ENCODE measurements around the gene IFNLR1.

- TF ChIP-seq MAX (IDR thresholded peaks at IDR 0.05) = no peak
- TF ChIP-seq EGR1 (IDR thresholded peaks at IDR 0.05) = no peak
- no peak for TF ChIP-seq RAD21 (IDR thresholded peaks at IDR 0.05; ENCODE audit: low read depth)
- no peak for TF ChIP-seq TAF1 (IDR thresholded peaks at IDR 0.05; ENCODE audit: low read depth)
- TF ChIP-seq EP300 (IDR thresholded peaks at IDR 0.05; ENCODE audit: borderline replicate concordance) = no peak
- no peak for TF ChIP-seq CEBPB (IDR thresholded peaks at IDR 0.05)
- no peak for TF ChIP-seq USF1 (IDR thresholded peaks at IDR 0.05)
- TF ChIP-seq REST (IDR thresholded peaks at IDR 0.05; ENCODE audit: low read depth) = no peak
These were observed 22.0 kb upstream of the IFNLR1 start for GRCh38 chr1:24209097-24209496.
